Esophagus squamous epithelium (tissue), 5 donors: ENCODE results near the gene DNTTIP2. TPM values are rescaled to one million over a fixed set of nuclear protein-coding genes. Genes with fewer than 3 reads are reported as not detected.

Source experiments
- DNase-seq: peaks from one replicate; lab custom pipeline; 2025; lab: John Stamatoyannopoulos, UW
- H3K27ac ChIP-seq, 4 donors: fragments of 200-600 bp; sonication (generic); one replicate each; pipeline ENCODE4 v1.5.1; 2016 to 2019; ENCODE audit warnings: mild to moderate bottlenecking in 1 of 4
- H3K27me3 ChIP-seq, 4 donors: fragments of 200-600 bp; sonication (generic); 1 replicate in 3 of 4; 2 replicates in 1 of 4; pipeline versions ENCODE4 v1.5.1 to v1.6.0; 2017 to 2021; ENCODE audit warnings: antibody characterized with exemption in 1 of 4
- H3K36me3 ChIP-seq, 3 donors: fragments of 200-600 bp; sonication (generic); one replicate each; pipeline ENCODE4 v1.5.1; 2016 to 2019
- H3K4me1 ChIP-seq, 3 donors: fragments of 200-600 bp; sonication (generic); one replicate each; pipeline ENCODE4 v1.5.1; 2017 to 2019
- H3K4me3 ChIP-seq, 4 donors: fragments of 200-600 bp; sonication (generic); 1 replicate in 3 of 4; 2 replicates in 1 of 4; pipeline ENCODE4 v1.5.1; 2016 to 2019; ENCODE audit warnings: mild to moderate bottlenecking in 2 of 4, moderate library complexity in 1 of 4
- H3K9me3 ChIP-seq, 3 donors: fragments of 200-600 bp; sonication (generic); one replicate each; pipeline ENCODE4 v1.5.1; 2016 to 2019
- CTCF ChIP-seq, 6 experiments: fragments of 450-650 bp in 4 of 6; fragments of 200-600 bp in 2 of 6; sonication (generic) in 2 of 6; IDR thresholded peaks; one replicate each; pipeline ENCODE4 v1.5.1; 2016 to 2019; ENCODE audit warnings: antibody characterized with exemption in 6 of 6, mild to moderate bottlenecking in 4 of 6, moderate library complexity in 4 of 6
- POLR2A ChIP-seq, 4 donors: fragments of 450-650 bp; IDR thresholded peaks; one replicate each; pipeline ENCODE4 v1.6.1; 2017; ENCODE audit warnings: antibody characterized with exemption in 4 of 4, mild to moderate bottlenecking in 4 of 4, moderate library complexity in 3 of 4
- WGBS, 2 donors: methylation state at CpG; one replicate each; pipeline ENCODE4 v1.1.5; 2018; 5-methylcytosine and 5-hydroxymethylcytosine counted together
- intact Hi-C: fragments of 100-400 bp; cut with DNase I; formaldehyde crosslinking; loops from one replicate; pipeline ENCODE4 v1.15.0; 2022
- total RNA-seq, 4 donors: library from RNA; depleted of rRNA; stranded (reverse); fragments of >200 nt; gene quantifications; one replicate each; pipeline ENCODE4 v1.1.0, GENCODE V29; 2016
- donor health status: DM: yes; HTN: yes; CAD: no.

Gene DNTTIP2
- total RNA-seq, 4 donors from 2014 or later, result 20.8 to 42.2 (median 35.7) TPM

DNA sequence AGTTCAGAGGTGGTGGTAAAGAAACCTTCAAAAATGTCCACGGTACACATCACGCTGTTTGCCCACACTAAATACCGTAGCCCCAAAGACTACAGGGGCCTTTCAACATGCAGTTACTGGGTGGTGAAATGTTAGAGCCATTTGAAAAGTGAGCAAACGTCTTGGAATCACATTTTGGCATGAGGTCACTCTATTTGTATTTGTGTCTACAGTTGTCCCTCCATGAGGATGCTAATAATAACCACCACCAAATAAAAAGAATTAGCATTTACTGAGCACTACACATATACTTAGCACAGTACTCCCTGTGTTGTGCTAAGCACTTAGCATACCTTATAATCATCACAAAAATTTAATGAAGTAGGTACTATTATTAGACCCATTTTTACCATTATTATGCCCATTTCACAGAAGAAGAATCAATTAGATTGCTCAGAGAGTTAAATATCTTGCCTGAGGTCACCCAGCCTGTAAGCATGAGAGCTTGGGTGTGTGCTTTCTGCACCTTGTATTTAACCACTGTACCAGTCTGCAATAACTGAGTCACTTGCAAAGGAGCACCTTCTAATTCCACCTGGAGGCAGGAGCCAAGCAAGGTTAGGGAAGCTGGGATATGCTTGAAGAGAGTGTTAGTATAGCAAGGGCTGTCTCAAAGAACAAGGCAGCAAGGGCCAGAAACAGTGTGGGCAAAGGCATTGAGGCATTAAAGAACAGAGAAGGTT lies 57.4 kb downstream of the DNTTIP2 start:
- Histone ChIP-seq H3K27me3 (no peaks in the 10 kb centered on the region), H3K36me3 (no peaks in the 10 kb centered on the region), H3K4me3 (no peak overlapping the region), H3K4me1 (peaks cover 0 to 18% (median 0%) of the 10 kb centered on the region in 3 donors), H3K27ac (no peak overlapping the region), H3K9me3 (no peaks in the 10 kb centered on the region)
- intact Hi-C loops, result no loop called here
- DNase-seq, result no peak
- WGBS, 2 donors, result 85 to 95% methylated on average over 4 of the region's 4 CpGs
- no peak for TF ChIP-seq POLR2A (IDR thresholded peaks at IDR 0.05)
- TF ChIP-seq CTCF (IDR thresholded peaks at IDR 0.05), result no peak

DNA sequence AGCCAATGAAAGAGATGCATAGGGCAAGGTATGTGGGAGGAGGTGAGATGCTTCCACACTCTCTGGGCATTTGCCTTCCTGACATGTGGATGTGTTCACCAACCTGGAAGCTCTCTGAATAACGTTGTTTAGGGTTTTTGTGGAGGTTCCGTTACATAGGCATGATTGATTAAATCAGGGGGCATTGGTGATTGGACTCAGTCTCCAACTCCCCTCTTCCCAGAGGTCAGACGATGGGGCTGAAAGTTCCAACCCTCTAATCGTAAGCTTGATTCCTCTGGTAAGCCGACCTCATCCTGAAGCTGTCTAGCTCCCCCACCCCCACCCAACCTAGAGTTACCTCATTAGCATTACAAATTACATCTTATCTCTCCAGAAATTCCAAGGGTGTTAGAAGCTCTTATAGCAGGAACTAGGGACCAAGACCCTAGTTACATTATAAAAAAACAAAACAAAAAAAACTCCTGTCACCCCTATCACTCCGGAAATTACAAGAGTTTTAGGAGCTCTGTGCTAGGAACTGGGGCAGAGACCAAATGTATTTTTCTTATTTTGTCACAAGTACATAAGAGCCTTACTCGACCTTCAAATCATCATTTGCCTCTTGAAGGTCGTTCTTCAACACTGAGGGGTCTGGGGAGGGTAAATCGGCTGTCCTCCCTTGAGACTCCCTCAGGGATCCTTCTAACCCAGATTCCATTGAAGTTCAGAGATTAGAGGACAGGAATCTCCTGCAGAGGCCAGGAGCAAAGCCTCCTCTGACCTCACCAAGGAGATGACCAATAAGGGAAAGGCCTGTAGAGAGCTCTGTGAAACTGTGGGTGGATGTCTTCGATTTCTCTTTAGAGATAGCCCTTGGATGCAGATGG lies 58.2 kb downstream of the DNTTIP2 start:
- H3K27ac ChIP-seq, result no peak overlapping the region
- H3K27me3 ChIP-seq, result no peaks in the 10 kb centered on the region
- H3K36me3 ChIP-seq, result no peaks in the 10 kb centered on the region
- H3K4me1 ChIP-seq, result peaks cover 0 to 18% (median 0%) of the 10 kb centered on the region in 3 donors
- no peak overlapping the region for H3K4me3 ChIP-seq
- no peak for DNase-seq
- TF ChIP-seq POLR2A (IDR thresholded peaks at IDR 0.05), result no peak
- no peak for TF ChIP-seq CTCF (IDR thresholded peaks at IDR 0.05)
- WGBS, 2 donors, result 73 to 85% methylated on average over 10 of the region's 10 CpGs
- intact Hi-C loops, result no loop called here
- no peaks in the 10 kb centered on the region for H3K9me3 ChIP-seq

DNA sequence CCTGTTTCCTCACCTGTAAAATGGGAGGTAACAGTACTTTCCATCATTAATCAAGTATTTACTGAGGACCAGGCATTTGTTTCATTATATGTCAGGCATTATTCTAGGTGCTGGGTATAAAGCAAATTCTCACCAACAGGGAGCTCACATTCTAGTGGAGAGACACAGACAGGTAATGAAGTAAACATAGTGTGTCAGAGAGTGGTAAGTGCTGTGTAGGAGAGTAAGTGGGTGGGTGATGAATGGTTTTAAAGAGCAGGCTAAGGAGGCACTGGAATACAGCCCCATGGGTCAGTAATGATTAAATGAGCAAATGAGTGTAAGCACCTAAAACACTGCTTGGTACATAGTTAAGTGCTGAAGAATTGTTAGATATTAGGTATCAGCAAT lies 60.4 kb downstream of the DNTTIP2 start:
- Histone ChIP-seq H3K4me1 (peaks cover 0 to 29% (median 0%) of the 10 kb centered on the region in 3 donors), H3K36me3 (no peaks in the 10 kb centered on the region), H3K27me3 (no peaks in the 10 kb centered on the region), H3K4me3 (no peak overlapping the region), H3K27ac (no peak overlapping the region), H3K9me3 (no peaks in the 10 kb centered on the region)
- TF ChIP-seq CTCF (IDR thresholded peaks at IDR 0.05), result no peak
- TF ChIP-seq POLR2A (IDR thresholded peaks at IDR 0.05), result no peak
- intact Hi-C loops, result loop anchor here (10.0 kb wide), 1 partner anchor 384 kb away; no protein-coding TSS in a partner anchor
- DNase-seq, result no peak

DNA sequence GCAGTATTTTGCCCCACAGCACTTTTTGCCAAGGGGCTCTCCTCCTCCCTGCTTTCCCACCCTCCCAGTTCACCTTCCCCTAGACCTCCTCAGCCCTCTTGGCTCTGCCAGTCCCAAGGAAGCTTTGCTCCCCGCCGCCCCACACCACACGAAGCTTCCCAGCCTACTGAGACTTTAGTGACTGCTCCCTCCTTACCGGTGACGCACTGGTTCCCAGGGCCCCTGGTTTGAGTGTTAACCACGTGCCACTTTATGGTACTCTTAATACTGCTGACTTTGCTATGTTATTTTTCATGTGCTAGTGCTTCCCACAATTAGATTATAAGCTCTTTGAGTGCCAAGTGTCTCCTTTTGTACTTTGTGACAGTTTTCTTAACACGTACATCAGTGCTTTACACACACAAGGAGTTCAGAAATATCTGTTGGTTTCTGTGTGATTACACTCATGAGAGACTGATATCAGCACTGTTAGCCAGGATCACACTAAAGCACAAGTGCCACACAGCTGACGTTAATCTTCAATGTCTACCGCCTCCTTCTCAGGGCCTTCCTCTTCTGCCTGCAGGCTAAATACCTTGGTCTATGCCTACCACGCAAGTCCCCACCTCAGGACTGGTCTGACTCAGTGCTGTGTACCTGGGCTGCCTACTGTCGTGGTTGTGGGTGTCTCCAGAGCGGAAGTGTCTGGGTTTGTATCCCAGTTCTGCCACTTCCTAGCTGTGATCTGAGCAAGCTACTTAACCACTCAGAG lies 61.0 kb downstream of the DNTTIP2 start:
- no peaks in the 10 kb centered on the region for H3K9me3 ChIP-seq
- 63 to 76% methylated on average over 12 of the region's 12 CpGs for WGBS, 2 donors
- intact Hi-C loops, result loop anchor here (10.0 kb wide), 1 partner anchor 383 kb away; no protein-coding TSS in a partner anchor
- no peaks in the 10 kb centered on the region for H3K36me3 ChIP-seq
- no peaks in the 10 kb centered on the region for H3K27me3 ChIP-seq
- no peak for TF ChIP-seq CTCF (IDR thresholded peaks at IDR 0.05)
- peak overlapping the region in 2 of 4 donors; percentile 13 to 26 for H3K27ac ChIP-seq
- no peak overlapping the region for H3K4me3 ChIP-seq
- peaks cover 0 to 35% (median 0%) of the 10 kb centered on the region in 3 donors for H3K4me1 ChIP-seq
- no peak for DNase-seq
